H1 (cell line): ENCODE results near the gene NAXD. TPM values are rescaled to one million over a fixed set of nuclear protein-coding genes. Genes with fewer than 3 reads are reported as not detected.

Experiments
- CTCF ChIA-PET: fragments of 300-600 bp; sonication (Branson Sonifier 250); formaldehyde crosslinking; loops from one replicate; lab custom pipeline; 2021; ENCODE audit not compliant: partially characterized antibody; lab: Charles Lee
- POLR2A ChIA-PET: fragments of 300-600 bp; sonication (Branson Sonifier 250); formaldehyde crosslinking; loops from one replicate; lab custom pipeline; 2021; ENCODE audit warnings: inconsistent platforms; ENCODE audit not compliant: partially characterized antibody; lab: Charles Lee
- DNase-seq, 2 experiments: peaks; one replicate each; pipeline versions ENCODE4 v3.0.0 to v3.0.0-alpha.2; 2010 to 2022; ENCODE audit warnings: low spot score in 2 of 2, low read depth in 1 of 2, mixed read lengths in 1 of 2
- FAIRE-seq: peaks from 2 replicates; lab custom pipeline; 2011; peaks lifted over from hg19 to GRCh38; lab: Jason Lieb, UNC
- H2AFZ ChIP-seq: 2 replicates; pipeline ENCODE4 v1.8.1; 2012; ENCODE audit warnings: low read length, inconsistent platforms
- H2AK5ac ChIP-seq: 2 replicates; pipeline ENCODE4 v1.6.1; 2013; ENCODE audit warnings: low read depth, low read length
- H2BK120ac ChIP-seq: replicated peaks from 2 replicates; pipeline ENCODE3; 2013; ENCODE audit warnings: low read depth, low read length, inconsistent platforms
- H2BK12ac ChIP-seq: 2 replicates; pipeline ENCODE4 v1.6.1; 2013; ENCODE audit warnings: low read depth, low read length
- H2BK15ac ChIP-seq: 2 replicates; pipeline ENCODE4 v1.6.1; 2013; ENCODE audit warnings: low read length
- H2BK20ac ChIP-seq: 2 replicates; pipeline ENCODE4 v1.6.1; 2013; ENCODE audit warnings: low read length
- H2BK5ac ChIP-seq: 2 replicates; pipeline ENCODE4 v1.6.1; 2013; ENCODE audit warnings: low read depth, low read length
- H3K14ac ChIP-seq: 2 replicates; pipeline ENCODE4 v1.6.1; 2013; ENCODE audit warnings: inconsistent platforms; ENCODE audit not compliant: insufficient read length
- H3K18ac ChIP-seq: 2 replicates; pipeline ENCODE4 v1.6.1; 2013; ENCODE audit warnings: low read length; ENCODE audit errors: extremely low read depth
- H3K23ac ChIP-seq: 2 replicates; pipeline ENCODE4 v1.6.1; 2013; ENCODE audit warnings: inconsistent platforms; ENCODE audit not compliant: insufficient read length
- H3K23me2 ChIP-seq: 2 replicates; pipeline ENCODE4 v1.6.1; 2013; ENCODE audit warnings: low read depth, low read length
- H3K27ac ChIP-seq: 2 replicates; pipeline ENCODE4 v1.6.1; 2011; ENCODE audit warnings: low read depth, low read length, inconsistent platforms
- H3K27me3 ChIP-seq, 4 experiments: replicated peaks in 1 of 4; 1 replicate in 1 of 4; 2 replicates in 3 of 4; pipeline versions ENCODE4 v1.6.1 to v1.8.1; 2011 to 2013; ENCODE audit warnings: low read length in 3 of 4, mild to moderate bottlenecking in 3 of 4, inconsistent platforms in 2 of 4, mixed read lengths in 2 of 4, moderate library complexity in 1 of 4; ENCODE audit not compliant: control insufficient read depth in 3 of 4, insufficient read depth in 3 of 4; ENCODE audit errors: extremely low read depth in 1 of 4
- H3K36me3 ChIP-seq, 4 experiments: 2 replicates each; pipeline versions ENCODE4 v1.6.1 to v1.8.1; 2011 to 2013; ENCODE audit warnings: mild to moderate bottlenecking in 4 of 4, low read length in 3 of 4, moderate library complexity in 2 of 4, control low read depth in 1 of 4, inconsistent platforms in 1 of 4; ENCODE audit not compliant: insufficient read depth in 4 of 4, control insufficient read depth in 2 of 4
- H3K4ac ChIP-seq: replicated peaks from 2 replicates; pipeline ENCODE3; 2013; ENCODE audit warnings: low read length, low read depth, mixed read lengths, inconsistent platforms; ENCODE audit not compliant: insufficient read length
- H3K4me1 ChIP-seq, 4 experiments: replicated peaks in 1 of 4; 1 replicate in 1 of 4; 2 replicates in 3 of 4; pipeline versions ENCODE4 v1.6.1 to v1.8.1; 2011 to 2013; ENCODE audit warnings: low read length in 3 of 4, inconsistent platforms in 2 of 4, mixed read lengths in 1 of 4; ENCODE audit not compliant: insufficient read depth in 4 of 4, control insufficient read depth in 3 of 4
- H3K4me2 ChIP-seq, 2 experiments: 2 replicates each; pipeline versions ENCODE4 v1.6.1 to v1.8.1; 2011 to 2013; ENCODE audit warnings: low read depth in 2 of 2, low read length in 2 of 2, control low read depth in 1 of 2, inconsistent platforms in 1 of 2, mild to moderate bottlenecking in 1 of 2; ENCODE audit not compliant: insufficient read depth in 1 of 2
- H3K4me3 ChIP-seq, 4 experiments: fragments of 200-600, 300-600 bp in 1 of 4; sonication (generic), shearing (Covaris generic), sonication (Bioruptor Twin) in 1 of 4; 2 replicates each; pipeline versions ENCODE4 v1.5.1 to v1.8.1; 2011 to 2016; ENCODE audit warnings: low read length in 4 of 4, low read depth in 3 of 4, control low read depth in 2 of 4, inconsistent platforms in 2 of 4, mild to moderate bottlenecking in 2 of 4, mixed read lengths in 1 of 4, moderate library complexity in 1 of 4; ENCODE audit not compliant: insufficient read depth in 2 of 4; ENCODE audit errors: extremely low read depth in 1 of 4
- H3K56ac ChIP-seq: replicated peaks from 2 replicates; pipeline ENCODE3; 2013; ENCODE audit warnings: low read depth, mild to moderate bottlenecking, mixed read lengths, low read length, inconsistent platforms; ENCODE audit not compliant: insufficient read length
- H3K79me1 ChIP-seq: 2 replicates; pipeline ENCODE4 v1.6.1; 2013; ENCODE audit warnings: low read depth, low read length, control low read depth
- H3K79me2 ChIP-seq, 2 experiments: 2 replicates each; pipeline versions ENCODE4 v1.6.1 to v1.8.1; 2012 to 2013; ENCODE audit warnings: low read length in 2 of 2, mild to moderate bottlenecking in 2 of 2, inconsistent platforms in 1 of 2; ENCODE audit not compliant: insufficient read depth in 2 of 2, control insufficient read depth in 1 of 2
- H3K9ac ChIP-seq, 4 experiments: replicated peaks in 1 of 4; 1 replicate in 1 of 4; 2 replicates in 3 of 4; pipeline versions ENCODE4 v1.6.1 to v1.8.1; 2011 to 2013; ENCODE audit warnings: low read depth in 3 of 4, low read length in 3 of 4, control low read depth in 2 of 4, mild to moderate bottlenecking in 2 of 4, moderate library complexity in 2 of 4, inconsistent platforms in 1 of 4; ENCODE audit errors: extremely low read depth in 1 of 4
- H3K9me3 ChIP-seq, 2 experiments: 2 replicates each; pipeline versions ENCODE4 v1.6.1 to v1.8.1; 2012 to 2013; ENCODE audit warnings: mild to moderate bottlenecking in 2 of 2, moderate library complexity in 2 of 2, control low read depth in 1 of 2, inconsistent platforms in 1 of 2, low read depth in 1 of 2, low read length in 1 of 2, mixed read lengths in 1 of 2; ENCODE audit not compliant: insufficient read depth in 2 of 2
- H4K20me1 ChIP-seq, 2 experiments: replicated peaks in 1 of 2; 2 replicates each; pipeline versions ENCODE3 to v1.8.1; 2011 to 2013; ENCODE audit warnings: inconsistent platforms in 2 of 2, low read length in 2 of 2, mild to moderate bottlenecking in 1 of 2; ENCODE audit not compliant: insufficient read depth in 2 of 2, control insufficient read depth in 1 of 2
- H4K5ac ChIP-seq: 2 replicates; pipeline ENCODE4 v1.6.1; 2013; ENCODE audit warnings: low read length, low read depth, mixed read lengths, inconsistent platforms; ENCODE audit not compliant: insufficient read length
- H4K8ac ChIP-seq: 2 replicates; pipeline ENCODE4 v1.8.0; 2013; ENCODE audit warnings: mild to moderate bottlenecking, moderate library complexity, low read length, inconsistent platforms; ENCODE audit not compliant: insufficient read depth; ENCODE audit errors: extremely low read depth
- H4K91ac ChIP-seq: replicated peaks from 2 replicates; pipeline ENCODE3; 2013; ENCODE audit warnings: low read length, mixed read lengths, inconsistent platforms; ENCODE audit not compliant: insufficient read length
- POLR2AphosphoS5 ChIP-seq: IDR thresholded peaks from 2 replicates; pipeline ENCODE4 v1.6.1; 2011; ENCODE audit warnings: low read depth, low read length
- SP2 ChIP-seq: IDR thresholded peaks from 2 replicates; pipeline ENCODE4 v1.6.1; 2012; ENCODE audit warnings: mild to moderate bottlenecking, low read length, inconsistent platforms
- SRF ChIP-seq: IDR thresholded peaks from 2 replicates; pipeline ENCODE4 v1.6.1; 2011; ENCODE audit warnings: mild to moderate bottlenecking, low read depth, low read length, moderate library complexity
- TAF1 ChIP-seq: IDR thresholded peaks from 2 replicates; pipeline ENCODE4 v1.6.1; 2011; ENCODE audit warnings: mild to moderate bottlenecking, low read depth, low read length
- WGBS, 2 experiments: shearing (Covaris generic) in 1 of 2; methylation state at CpG; one replicate each; pipeline versions ENCODE4 v1.1.6 to v1.1.7; 2013 to 2015; ENCODE audit warnings: low lambda C conversion rate in 2 of 2, mixed read lengths in 2 of 2, inconsistent platforms in 1 of 2, low coverage in 1 of 2, missing lambda C conversion rate in 1 of 2; ENCODE audit not compliant: insufficient replicate concordance in 2 of 2, insufficient coverage in 1 of 2, insufficient read length in 1 of 2; ENCODE audit errors: extremely low coverage in 1 of 2, missing lambda C conversion rate in 1 of 2; 5-methylcytosine and 5-hydroxymethylcytosine counted together
- polyA plus RNA-seq, 7 experiments: library from polyadenylated mRNA; depleted of rRNA in 3 of 7; stranded (reverse) in 5 of 7; unstranded in 2 of 7; fragments of >200 nt in 5 of 7; fragments of 200-250 nt in 2 of 7; gene quantifications; 1 replicate in 5 of 7; 2 replicates in 1 of 7; 4 replicates in 1 of 7; pipeline versions ENCODE4 v1.2.1 to v1.2.3, GENCODE V29; 2011 to 2013; ENCODE audit warnings: missing spikeins in 2 of 7, mixed read lengths in 2 of 7
- total RNA-seq: library from RNA; stranded (reverse); fragmentation: NEBNext Ultra II Directional; extraction: Animal tissue kit (Norgen Biotek cat#: 25700); gene quantifications from 2 replicates; pipeline ENCODE4 v1.2.1, GENCODE V29; 2021
- TF ChIP-seq, protein P1 (sequence below), 3 experiments: IDR thresholded peaks; 1 replicate in 2 of 3; 2 replicates in 1 of 3; pipeline versions ENCODE4 v1.5.1 to v1.6.1; 2011; ENCODE audit warnings: low read length in 3 of 3, mild to moderate bottlenecking in 3 of 3, inconsistent platforms in 2 of 3, low read depth in 1 of 3, moderate library complexity in 1 of 3; ENCODE audit not compliant: insufficient read depth in 1 of 3; ENCODE audit errors: control extremely low read depth in 1 of 3

Gene NAXD
- total and polyA plus RNA-seq, 2 of the 8 experiments (the other 6 are each of a cell fraction or from before 2014, with no cell fraction given): 25.4 to 35.5 TPM

DNA sequence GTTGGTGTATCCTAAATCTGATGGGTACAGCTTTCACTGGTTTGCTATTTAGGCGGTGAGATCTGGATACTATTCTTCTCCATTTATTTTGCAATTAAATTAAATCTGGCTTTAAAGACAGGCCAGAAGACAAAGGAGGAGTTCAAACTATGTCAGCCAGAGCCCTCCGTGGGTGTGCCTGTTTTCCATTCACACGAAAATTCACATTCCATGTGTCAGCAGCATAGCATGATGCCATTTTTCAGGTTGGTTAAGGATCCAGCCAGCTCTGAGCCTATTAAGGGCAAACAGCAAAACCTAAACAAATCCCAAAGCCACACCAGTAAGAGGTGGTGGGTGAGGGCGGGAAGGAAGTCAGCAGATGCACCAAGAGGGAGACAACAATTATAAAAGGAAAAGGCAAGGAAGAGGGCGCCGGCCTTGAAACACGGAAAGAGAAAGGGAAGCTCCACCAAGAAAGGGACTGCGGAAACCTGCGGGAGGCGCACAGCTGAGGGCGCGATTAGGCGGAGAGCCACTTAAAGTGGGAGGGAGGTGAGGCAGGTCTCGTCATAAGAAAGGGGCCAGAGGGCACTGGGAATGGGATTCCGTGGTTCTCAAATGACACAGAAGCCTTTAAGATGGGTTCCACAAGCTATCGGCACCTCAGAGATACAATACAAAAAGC is 47.6 kb downstream of the NAXD start:
- ChIA-PET CTCF (interaction anchor here (0.9 to 2.4 kb wide), 7 partner anchors 12 to 156 kb away, joined by 3 to 8 read pairs (median 4); no protein-coding TSS in a partner anchor), POLR2A (interaction anchor here (0.8 to 1.0 kb wide), 2 partner anchors 16 to 17 kb away, joined by 3 read pairs; no protein-coding TSS in a partner anchor)
- H3K4me2 ChIP-seq: no peak overlapping the region
- no peak overlapping the region for H4K91ac ChIP-seq
- DNase-seq (no peak), FAIRE-seq (no peak)
- H2BK15ac ChIP-seq: no peak overlapping the region
- H3K36me3 ChIP-seq: peaks cover 0 to 55% (median 25%) of the 10 kb centered on the region in 4 experiments; a peak in 5 of 8 replicates
- no peak overlapping the region for H3K4ac ChIP-seq
- no peak overlapping the region for H3K14ac ChIP-seq
- H2BK20ac ChIP-seq: no peak overlapping the region
- H2AFZ ChIP-seq: no peak overlapping the region
- H4K5ac ChIP-seq: no peak overlapping the region
- no peaks in the 10 kb centered on the region for H4K20me1 ChIP-seq
- H3K9ac ChIP-seq: no peak overlapping the region
- H3K27ac ChIP-seq: no peak overlapping the region
- no peak overlapping the region for H2BK12ac ChIP-seq
- no peak overlapping the region for H2BK120ac ChIP-seq
- H3K79me1 ChIP-seq: no peaks in the 10 kb centered on the region
- no peak overlapping the region for H4K8ac ChIP-seq
- no peaks in the 10 kb centered on the region for H3K79me2 ChIP-seq
- H3K23ac ChIP-seq: no peak overlapping the region
- no peak overlapping the region for H2AK5ac ChIP-seq
- 93% methylated on average over 16 of the region's 16 CpGs; no CpG with 5 or more reads in 1 of the 2 experiments for WGBS, 2 experiments
- no peak overlapping the region for H3K56ac ChIP-seq
- no peak overlapping the region for H2BK5ac ChIP-seq
- no peak overlapping the region for H3K4me3 ChIP-seq
- H3K23me2 ChIP-seq: no peaks in the 10 kb centered on the region
- no peaks in the 10 kb centered on the region for H3K27me3 ChIP-seq
- no peak overlapping the region for H3K18ac ChIP-seq
- H3K9me3 ChIP-seq: peaks cover 11 to 13% of the 10 kb centered on the region in 2 experiments
- no peaks in the 10 kb centered on the region; a peak in 1 of 7 replicates for H3K4me1 ChIP-seq
- TF ChIP-seq, protein P1, sequence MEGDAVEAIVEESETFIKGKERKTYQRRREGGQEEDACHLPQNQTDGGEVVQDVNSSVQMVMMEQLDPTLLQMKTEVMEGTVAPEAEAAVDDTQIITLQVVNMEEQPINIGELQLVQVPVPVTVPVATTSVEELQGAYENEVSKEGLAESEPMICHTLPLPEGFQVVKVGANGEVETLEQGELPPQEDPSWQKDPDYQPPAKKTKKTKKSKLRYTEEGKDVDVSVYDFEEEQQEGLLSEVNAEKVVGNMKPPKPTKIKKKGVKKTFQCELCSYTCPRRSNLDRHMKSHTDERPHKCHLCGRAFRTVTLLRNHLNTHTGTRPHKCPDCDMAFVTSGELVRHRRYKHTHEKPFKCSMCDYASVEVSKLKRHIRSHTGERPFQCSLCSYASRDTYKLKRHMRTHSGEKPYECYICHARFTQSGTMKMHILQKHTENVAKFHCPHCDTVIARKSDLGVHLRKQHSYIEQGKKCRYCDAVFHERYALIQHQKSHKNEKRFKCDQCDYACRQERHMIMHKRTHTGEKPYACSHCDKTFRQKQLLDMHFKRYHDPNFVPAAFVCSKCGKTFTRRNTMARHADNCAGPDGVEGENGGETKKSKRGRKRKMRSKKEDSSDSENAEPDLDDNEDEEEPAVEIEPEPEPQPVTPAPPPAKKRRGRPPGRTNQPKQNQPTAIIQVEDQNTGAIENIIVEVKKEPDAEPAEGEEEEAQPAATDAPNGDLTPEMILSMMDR (IDR thresholded peaks at IDR 0.05; ENCODE audit: control extremely low read depth in 1 of 3, insufficient read depth in 1 of 3, low read depth in 1 of 3, low read length in 3 of 3): no peak
- no peak for TF ChIP-seq TAF1
- no peak for TF ChIP-seq POLR2AphosphoS5
- TF ChIP-seq SRF: no peak
- no peak for TF ChIP-seq SP2
